IPS-15b (cell line): Measurements from ENCODE around the gene ENTREP1.
"Not testable (repeated sequence)": the region's sequence is repeated elsewhere in the genome, so short reads cannot be mapped to it uniquely, and the experiment has no call there.

Experiments used
- H3K27me3 ChIP-seq: one replicate; pipeline ENCODE4 v1.6.1; 2013; ENCODE audit warnings: low read length; ENCODE audit not compliant: control insufficient read depth, insufficient read depth
- H3K36me3 ChIP-seq: one replicate; pipeline ENCODE4 v1.6.1; 2013; ENCODE audit warnings: low read length; ENCODE audit not compliant: control insufficient read depth, insufficient read depth
- H3K4me1 ChIP-seq: one replicate; pipeline ENCODE4 v1.6.1; 2013; ENCODE audit warnings: mild to moderate bottlenecking, low read length; ENCODE audit not compliant: control insufficient read depth, insufficient read depth
- H3K4me3 ChIP-seq: one replicate; pipeline ENCODE4 v1.5.1; 2013; ENCODE audit warnings: low read depth, low read length
- H3K9ac ChIP-seq: one replicate; pipeline ENCODE4 v1.6.1; 2013; ENCODE audit warnings: low read depth, mild to moderate bottlenecking, low read length
- H3K9me3 ChIP-seq: one replicate; pipeline ENCODE4 v1.6.1; 2013; ENCODE audit warnings: mild to moderate bottlenecking, low read length; ENCODE audit not compliant: control insufficient read depth, insufficient read depth

ENTREP1 gene

DNA sequence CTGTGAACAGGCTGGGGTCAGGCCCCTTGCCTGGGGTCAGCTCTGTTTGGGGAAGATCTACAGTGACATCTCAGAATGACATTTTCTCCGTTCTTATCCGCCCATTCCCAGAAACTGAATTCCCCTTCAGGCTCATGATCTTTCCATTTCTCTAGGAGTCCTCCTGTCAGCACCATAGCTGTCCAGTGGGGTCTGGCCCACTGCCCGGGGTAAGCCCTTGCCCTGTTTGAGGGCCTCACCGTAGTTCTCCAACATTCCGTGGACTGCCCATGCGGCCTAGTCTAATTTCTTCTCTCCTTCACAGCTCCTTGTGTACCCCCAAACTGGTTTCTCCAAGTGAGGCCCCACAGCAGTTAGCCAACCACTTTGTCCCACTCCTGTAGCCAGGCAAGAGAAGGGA lies 68.4 kb downstream of the ENTREP1 start:
- no peak overlapping the region for H3K9ac ChIP-seq
- no peaks in the 10 kb centered on the region for H3K36me3 ChIP-seq
- no peaks in the 10 kb centered on the region for H3K9me3 ChIP-seq
- no peaks in the 10 kb centered on the region for H3K4me1 ChIP-seq
- H3K4me3 ChIP-seq: no peak overlapping the region
- H3K27me3 ChIP-seq: no peaks in the 10 kb centered on the region

DNA sequence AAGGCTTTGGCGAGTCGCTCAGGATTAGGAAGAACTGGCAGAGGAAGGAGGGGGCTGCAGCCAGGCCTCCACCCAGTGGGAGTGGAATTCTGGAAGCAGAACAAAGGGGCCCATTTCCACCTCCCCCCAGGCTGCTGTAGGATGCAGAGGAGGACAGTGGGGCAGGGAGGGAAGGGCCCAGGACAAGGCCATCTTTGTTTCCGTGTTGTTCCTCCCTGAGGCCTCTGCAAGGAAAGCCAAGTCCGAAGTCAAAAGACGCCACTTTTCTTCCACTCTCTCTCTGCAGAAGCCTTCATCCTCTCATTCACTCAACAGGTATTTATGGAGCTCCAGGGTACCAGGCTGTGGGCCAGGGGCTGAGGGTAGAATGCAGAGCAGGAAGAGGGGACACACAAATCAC lies 70.7 kb downstream of the ENTREP1 start:
- Histone ChIP-seq H3K4me3 (no peak overlapping the region), H3K9ac (no peak overlapping the region), H3K4me1 (no peaks in the 10 kb centered on the region), H3K9me3 (no peaks in the 10 kb centered on the region), H3K27me3 (no peaks in the 10 kb centered on the region), H3K36me3 (no peaks in the 10 kb centered on the region)

DNA sequence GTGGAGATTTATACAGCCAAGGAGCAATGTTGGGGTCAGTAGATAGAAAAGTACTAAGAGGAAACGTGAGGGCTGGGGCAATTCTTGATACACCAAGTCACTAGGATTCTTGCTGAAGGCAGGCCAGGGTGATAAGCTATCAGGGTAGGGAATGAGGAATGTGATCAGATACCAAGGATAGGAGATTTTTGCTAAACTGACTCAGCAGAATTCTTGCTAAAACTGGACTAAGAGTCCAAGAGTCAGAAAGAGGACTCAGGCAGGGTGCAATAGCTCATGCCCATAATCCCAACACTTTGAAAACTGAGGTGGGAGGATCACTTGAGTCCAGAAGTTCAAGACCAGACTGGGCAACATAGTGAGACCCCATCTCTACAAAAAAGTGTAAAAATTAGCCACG lies 71.7 kb downstream of the ENTREP1 start:
- no peak overlapping the region for H3K9ac ChIP-seq
- no peaks in the 10 kb centered on the region for H3K4me1 ChIP-seq
- no peaks in the 10 kb centered on the region for H3K36me3 ChIP-seq
- H3K4me3 ChIP-seq: no peak overlapping the region
- H3K27me3 ChIP-seq: no peaks in the 10 kb centered on the region
- H3K9me3 ChIP-seq: no peaks in the 10 kb centered on the region

DNA sequence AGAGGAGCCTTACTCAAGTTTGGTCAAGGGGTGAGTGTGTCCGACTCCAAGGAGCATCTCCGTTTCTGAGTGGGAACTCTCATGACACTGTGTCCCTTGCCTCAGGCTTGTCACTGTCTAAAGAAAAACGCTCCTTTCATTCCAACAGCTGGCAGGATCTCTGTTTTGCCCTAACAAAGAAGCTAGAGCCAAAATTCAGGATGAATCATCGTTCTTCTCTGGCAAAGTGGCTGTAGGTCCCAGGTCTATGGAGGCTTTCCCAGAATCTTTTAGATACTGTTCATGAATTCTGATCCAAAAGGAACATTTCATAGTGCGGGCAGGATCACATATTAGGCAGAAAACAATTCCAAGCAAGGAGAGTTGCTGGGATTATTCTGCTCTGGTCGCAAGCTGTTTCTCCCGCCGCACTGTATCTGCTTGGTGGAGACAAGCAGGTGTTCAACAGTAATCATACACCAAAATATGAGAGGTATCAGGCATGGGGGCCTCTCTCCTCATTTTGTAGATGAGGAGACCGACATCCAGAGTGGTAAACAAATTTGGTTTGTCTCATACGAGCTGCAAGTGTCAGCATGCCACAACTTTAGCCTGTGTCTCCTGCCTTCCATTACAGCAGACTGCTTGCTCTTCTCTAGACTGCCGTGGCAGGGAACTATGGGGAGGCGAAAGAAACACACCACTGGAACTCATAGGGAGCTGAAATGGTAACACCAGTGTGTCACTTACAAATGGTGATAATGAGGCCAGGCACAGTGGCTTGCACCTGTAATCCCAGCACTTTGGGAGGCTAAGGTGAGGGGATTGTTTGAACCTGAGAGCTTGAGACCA lies 72.6 kb downstream of the ENTREP1 start:
- no peak overlapping the region for H3K9ac ChIP-seq
- H3K4me1 ChIP-seq: no peaks in the 10 kb centered on the region
- H3K27me3 ChIP-seq: no peaks in the 10 kb centered on the region
- no peaks in the 10 kb centered on the region for H3K36me3 ChIP-seq
- H3K4me3 ChIP-seq: no peak overlapping the region
- H3K9me3 ChIP-seq: no peaks in the 10 kb centered on the region

DNA sequence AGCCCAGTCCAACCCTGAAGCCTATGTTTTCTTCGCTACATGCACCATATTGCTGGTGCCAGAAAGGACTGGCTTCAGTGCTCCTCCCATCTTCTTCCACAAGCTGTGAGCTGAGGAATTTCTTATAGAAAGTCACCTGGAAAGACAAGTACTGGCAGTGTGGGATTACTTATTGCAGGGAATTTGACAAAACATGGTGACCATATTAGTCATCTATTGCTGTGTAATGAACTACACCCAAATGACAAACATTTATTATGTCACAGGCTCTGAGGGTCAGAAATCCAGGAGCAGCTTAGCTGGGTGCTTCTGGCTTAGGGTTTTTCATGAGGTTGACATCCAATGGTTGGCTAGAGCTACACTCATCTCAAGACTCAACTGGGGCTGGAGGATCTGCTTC lies 75.5 kb downstream of the ENTREP1 start:
- no peaks in the 10 kb centered on the region for H3K36me3 ChIP-seq
- no peak overlapping the region for H3K9ac ChIP-seq
- no peaks in the 10 kb centered on the region for H3K4me1 ChIP-seq
- H3K4me3 ChIP-seq: no peak overlapping the region
- H3K27me3 ChIP-seq: no peaks in the 10 kb centered on the region
- no peaks in the 10 kb centered on the region for H3K9me3 ChIP-seq

DNA sequence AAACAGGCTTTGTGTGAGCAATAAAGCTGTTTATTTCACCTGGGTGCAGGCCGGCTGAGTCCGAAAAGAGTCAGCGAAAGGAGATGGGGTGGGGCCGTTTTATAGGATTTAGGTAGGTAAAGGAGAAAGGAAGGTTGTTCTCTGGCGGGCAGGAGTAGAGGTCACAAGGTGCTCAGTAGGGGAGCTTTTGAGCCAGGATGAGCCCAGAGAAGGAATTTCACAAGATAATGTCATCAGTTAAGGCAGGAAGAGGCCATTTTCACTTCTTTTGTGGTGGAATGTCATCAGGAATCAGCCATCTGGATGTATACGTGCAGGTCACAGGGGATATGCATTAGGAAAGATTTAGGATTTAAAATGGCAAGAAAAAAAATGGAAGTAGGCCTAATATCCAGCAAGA lies 84.9 kb downstream of the ENTREP1 start:
- not testable (repeated sequence) for H3K36me3 ChIP-seq, H3K27me3 ChIP-seq, H3K4me1 ChIP-seq, H3K4me3 ChIP-seq, H3K9me3 ChIP-seq, H3K9ac ChIP-seq

DNA sequence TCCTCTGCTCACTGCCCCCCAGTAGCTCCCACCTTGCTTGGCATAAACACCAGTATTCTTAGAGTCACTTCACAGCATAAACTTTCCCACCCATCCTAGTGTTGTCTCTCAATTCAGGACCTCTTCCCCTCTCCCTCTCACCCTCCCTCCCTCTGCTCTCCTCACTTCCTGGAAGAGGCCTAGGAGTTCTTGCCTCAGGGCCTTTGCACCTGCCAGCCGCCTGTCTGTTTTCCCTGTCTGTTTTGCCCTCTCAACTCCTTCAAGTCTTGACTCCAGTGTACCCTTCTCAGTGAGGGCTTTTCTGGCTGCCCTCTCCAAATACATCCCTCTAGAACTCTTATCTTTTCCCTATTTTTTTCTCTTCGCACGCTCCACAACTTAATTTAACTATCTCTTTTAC lies 86.2 kb downstream of the ENTREP1 start:
- Histone ChIP-seq H3K9me3 (no peaks in the 10 kb centered on the region), H3K27me3 (no peaks in the 10 kb centered on the region), H3K36me3 (no peaks in the 10 kb centered on the region), H3K9ac (no peak overlapping the region), H3K4me1 (no peaks in the 10 kb centered on the region), H3K4me3 (no peak overlapping the region)

DNA sequence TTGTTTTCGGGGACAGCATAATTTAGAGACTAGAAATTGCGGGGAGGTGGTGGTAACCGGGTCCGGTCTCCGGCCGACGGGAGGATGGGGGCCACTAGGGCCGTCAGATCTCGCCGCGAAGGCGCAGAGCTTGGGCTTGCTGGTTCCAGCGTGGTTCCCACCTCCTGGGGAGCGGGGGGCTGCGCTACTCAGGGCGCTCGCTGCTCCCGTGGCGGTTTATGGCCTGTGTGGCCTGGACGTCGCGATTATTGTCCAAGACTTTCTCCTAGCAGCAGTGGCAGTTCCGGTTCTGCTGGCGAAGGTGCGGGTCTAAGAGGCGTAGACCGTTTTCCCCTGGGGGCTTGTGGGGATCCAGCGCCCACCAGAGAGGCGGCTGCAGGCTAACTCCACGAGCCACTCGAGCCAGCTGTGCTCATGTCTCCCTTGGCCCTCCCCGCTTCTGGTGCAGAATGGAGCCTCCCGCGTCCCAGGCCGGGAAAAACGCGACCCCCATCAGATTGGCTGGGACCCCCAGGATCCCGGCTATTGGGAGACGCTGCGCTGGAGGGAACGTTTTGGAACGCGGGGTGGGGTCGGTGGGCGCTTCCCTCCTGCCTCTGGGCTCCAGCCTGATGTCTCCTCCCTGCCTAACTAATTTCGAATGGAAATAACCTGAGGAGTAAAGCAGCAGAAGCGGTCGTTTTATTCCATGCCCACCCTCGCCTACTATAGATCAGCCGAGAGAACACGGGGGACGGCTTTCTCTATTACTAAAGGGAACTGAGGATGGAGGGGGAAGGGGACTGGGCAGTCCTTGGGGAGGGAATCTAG lies 87.1 kb downstream of the ENTREP1 start:
- no peak overlapping the region for H3K9ac ChIP-seq
- no peaks in the 10 kb centered on the region for H3K36me3 ChIP-seq
- no peak overlapping the region for H3K4me3 ChIP-seq
- no peaks in the 10 kb centered on the region for H3K9me3 ChIP-seq
- H3K27me3 ChIP-seq: no peaks in the 10 kb centered on the region
- no peaks in the 10 kb centered on the region for H3K4me1 ChIP-seq

DNA sequence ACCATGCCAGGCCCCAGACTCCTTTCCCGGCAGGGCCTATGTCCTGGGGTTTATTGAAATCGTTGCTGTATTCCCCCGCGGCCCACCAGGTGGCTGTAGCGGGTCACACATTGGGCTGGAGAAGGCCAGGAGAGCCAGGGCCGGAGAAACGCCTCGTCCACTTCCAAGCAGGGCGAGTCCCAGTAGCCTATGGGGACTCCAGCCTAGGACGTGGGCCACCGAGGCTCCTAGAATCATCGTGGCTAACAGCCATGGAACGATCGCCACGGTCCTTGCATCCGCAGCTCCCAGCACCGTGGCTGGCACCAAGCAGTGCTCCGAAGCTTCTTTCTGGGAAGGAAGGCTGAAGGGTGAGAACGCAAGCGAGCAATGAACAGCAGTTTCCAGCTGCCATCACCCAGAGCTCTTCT lies 87.7 kb downstream of the ENTREP1 start:
- H3K9ac ChIP-seq: no peak overlapping the region
- H3K4me3 ChIP-seq: no peak overlapping the region
- H3K36me3 ChIP-seq: no peaks in the 10 kb centered on the region
- H3K27me3 ChIP-seq: no peaks in the 10 kb centered on the region
- H3K4me1 ChIP-seq: no peaks in the 10 kb centered on the region
- H3K9me3 ChIP-seq: no peaks in the 10 kb centered on the region

DNA sequence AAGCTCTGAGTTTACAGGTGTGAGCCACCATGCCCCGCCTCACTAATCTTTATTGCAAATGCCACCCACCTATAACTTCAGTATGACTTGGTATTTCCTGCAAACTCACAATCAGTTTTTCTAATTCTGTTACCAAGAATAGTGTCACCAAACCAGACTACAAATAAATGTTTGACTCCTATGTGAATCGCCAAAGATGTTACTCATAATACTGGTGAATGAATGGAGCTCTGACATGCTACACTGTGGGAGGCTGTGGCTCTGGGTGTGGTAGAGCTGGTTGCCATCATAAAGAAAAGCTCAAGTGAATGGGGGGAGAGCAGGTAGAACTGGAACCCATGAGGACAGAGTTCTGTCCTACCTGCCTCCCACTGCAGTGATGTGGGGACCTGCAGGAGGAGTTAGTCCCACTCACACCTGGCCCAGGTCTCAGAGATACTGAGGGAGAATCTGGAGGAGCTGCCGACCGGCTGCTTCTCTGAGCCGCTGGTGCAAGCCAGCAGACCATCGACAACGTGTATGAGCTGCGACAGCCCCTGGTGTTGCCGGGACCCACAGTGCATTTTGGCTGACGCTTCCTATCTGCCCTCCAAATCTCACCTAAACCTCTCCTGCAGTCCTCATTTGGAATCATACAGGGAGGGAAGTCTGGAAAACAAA lies 95.7 kb downstream of the ENTREP1 start:
- no peaks in the 10 kb centered on the region for H3K9me3 ChIP-seq
- no peak overlapping the region for H3K4me3 ChIP-seq
- H3K4me1 ChIP-seq: no peaks in the 10 kb centered on the region
- no peaks in the 10 kb centered on the region for H3K36me3 ChIP-seq
- H3K27me3 ChIP-seq: no peaks in the 10 kb centered on the region
- no peak overlapping the region for H3K9ac ChIP-seq

DNA sequence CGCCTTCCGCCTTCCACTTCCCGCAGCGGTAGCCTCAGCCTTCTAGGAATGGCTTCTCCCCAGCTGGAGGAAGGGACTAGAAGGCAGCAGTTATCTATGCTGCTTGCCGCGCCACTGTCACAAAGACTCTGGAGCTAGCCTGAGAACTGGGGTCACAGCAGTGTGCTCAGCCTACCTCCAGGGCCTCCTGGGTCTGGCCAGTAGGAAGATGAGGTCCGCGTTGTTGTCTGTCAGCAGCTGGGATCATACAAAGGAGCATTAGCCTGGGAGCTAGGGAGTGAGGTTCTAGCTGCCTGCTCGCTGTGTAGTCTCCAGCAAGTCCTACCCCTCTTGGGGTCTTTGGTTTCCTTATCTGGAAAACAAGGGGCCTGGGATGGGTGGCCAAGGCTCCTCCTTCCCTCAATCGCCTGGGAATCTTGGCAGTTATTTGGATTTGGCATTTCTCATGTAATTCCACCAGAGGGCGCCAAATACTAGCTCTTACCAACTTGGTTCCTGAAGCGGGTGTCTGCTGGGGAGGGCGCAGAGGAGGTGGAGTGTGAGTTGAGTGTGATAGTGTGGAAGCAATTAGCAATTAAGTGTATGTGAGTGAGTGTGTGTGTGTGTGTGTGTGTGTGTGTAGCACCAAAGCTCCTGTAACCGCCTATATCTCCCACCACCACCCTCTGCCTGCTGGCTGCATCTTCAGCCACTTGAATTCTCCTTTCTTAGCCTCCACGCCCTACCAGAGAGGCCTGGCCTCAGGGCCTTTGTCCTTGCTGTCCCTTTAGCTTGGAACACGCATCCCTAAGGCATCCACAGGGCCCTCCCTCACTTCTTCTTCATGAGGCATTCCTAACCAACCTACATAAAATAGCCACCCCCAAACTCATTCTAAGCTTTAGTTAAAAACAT lies 97.1 kb downstream of the ENTREP1 start:
- H3K4me3 ChIP-seq: no peak overlapping the region
- H3K27me3 ChIP-seq: no peaks in the 10 kb centered on the region
- no peaks in the 10 kb centered on the region for H3K4me1 ChIP-seq
- H3K36me3 ChIP-seq: no peaks in the 10 kb centered on the region
- H3K9me3 ChIP-seq: no peaks in the 10 kb centered on the region
- H3K9ac ChIP-seq: no peak overlapping the region
